ENCODE data around the gene SFN.
"Not testable (repeated sequence)": the region's sequence is repeated elsewhere in the genome, so short reads cannot be mapped to it uniquely, and the experiment has no call there.

Gene SFN

GRCh38 chr1:26877326-26877725 lies 14.4 kb downstream of the SFN start:
- TF ChIP-seq, protein P1, sequence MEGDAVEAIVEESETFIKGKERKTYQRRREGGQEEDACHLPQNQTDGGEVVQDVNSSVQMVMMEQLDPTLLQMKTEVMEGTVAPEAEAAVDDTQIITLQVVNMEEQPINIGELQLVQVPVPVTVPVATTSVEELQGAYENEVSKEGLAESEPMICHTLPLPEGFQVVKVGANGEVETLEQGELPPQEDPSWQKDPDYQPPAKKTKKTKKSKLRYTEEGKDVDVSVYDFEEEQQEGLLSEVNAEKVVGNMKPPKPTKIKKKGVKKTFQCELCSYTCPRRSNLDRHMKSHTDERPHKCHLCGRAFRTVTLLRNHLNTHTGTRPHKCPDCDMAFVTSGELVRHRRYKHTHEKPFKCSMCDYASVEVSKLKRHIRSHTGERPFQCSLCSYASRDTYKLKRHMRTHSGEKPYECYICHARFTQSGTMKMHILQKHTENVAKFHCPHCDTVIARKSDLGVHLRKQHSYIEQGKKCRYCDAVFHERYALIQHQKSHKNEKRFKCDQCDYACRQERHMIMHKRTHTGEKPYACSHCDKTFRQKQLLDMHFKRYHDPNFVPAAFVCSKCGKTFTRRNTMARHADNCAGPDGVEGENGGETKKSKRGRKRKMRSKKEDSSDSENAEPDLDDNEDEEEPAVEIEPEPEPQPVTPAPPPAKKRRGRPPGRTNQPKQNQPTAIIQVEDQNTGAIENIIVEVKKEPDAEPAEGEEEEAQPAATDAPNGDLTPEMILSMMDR (IDR thresholded peaks at IDR 0.05; ENCODE audit: low read depth, low read length), result no peak
- DNase-seq (ENCODE audit: extremely low read depth, low read depth), result no peak

DNA sequence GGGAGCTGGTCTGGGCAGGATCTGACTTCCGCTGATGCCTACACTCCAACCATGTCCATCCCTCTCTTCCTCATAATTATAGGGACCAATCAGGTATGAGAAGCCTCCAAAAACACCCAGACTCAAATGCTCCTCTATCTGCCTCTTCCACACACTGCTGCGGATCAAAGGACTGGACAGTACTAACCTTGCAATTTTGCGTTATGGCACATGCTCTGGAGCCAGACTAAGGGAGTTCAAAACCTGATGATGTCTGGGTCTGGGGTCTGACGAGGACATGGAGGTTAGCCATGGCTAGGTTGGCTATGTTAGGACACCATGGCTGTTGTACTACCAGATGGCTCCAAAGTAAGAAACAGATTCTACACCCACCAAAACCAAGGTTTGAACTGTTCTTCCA lies 16.8 kb downstream of the SFN start:
- TF ChIP-seq, protein P1 (IDR thresholded peaks at IDR 0.05; ENCODE audit: low read depth, low read length), result no peak
- no peak for DNase-seq (ENCODE audit: extremely low read depth, low read depth)

DNA sequence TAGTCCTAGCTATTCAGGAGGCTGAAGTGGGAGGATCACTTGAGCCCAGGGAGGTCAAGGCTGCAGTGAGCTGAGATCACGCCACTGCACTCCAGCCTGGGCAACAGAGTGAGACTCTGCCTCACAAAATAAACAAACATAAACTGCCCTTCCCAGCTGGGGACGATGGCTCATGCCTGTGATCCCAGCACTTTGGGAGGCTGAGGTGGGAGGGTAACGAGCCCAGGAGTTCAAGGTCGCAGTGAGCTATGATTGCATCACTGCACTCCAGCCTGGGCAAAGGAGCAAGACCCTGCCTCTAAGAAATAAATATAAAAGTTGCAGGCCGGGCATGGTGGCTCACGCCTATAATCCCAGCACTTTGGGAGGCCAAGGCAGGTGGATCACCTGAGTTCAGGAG lies 18.7 kb downstream of the SFN start:
- not testable (repeated sequence) for DNase-seq (ENCODE audit: extremely low read depth, low read depth)

DNA sequence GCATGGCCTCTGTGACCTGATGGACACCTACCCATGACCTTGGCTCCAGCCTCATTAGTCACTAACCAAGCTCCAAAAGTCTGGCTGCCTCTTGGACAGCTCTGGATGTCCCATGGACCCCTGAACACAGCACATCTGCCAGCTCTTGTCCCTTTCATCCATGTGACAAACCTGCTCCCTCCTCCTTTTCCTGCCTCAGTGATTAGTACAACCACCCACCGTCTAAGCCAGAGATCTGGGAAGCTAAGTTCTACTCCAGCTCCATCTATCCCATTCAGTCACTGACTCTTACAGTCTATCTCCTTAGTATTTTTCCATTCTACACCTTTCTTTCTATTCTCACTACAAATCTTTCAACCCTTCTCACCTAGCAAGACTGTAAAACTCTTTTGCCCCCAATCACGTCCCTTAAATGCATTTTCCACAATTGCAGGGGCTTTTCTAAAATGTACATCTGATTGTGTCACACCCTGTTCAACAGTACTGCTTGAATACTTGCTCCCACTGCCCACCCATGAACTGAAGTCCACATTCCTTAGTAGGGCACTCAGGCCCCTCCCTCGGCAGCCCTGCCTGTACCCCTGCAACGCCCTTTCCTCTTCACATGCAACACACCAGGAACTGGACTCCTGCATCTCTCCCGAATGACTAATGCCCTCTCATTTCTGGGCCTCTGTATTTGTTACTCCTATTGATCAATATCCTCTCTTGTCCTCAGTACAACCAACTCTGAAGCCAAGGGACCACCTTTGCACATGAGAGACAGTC lies 19.9 kb downstream of the SFN start:
- TF ChIP-seq, protein P1 (IDR thresholded peaks at IDR 0.05; ENCODE audit: low read depth, low read length), result no peak
- DNase-seq (ENCODE audit: extremely low read depth, low read depth), result no peak

GRCh38 chr1:26887125-26887524 lies 24.2 kb downstream of the SFN start:
- no peak for DNase-seq (ENCODE audit: extremely low read depth, low read depth)
- TF ChIP-seq, protein P1 (IDR thresholded peaks at IDR 0.05; ENCODE audit: low read depth, low read length), result peak; percentile 46

DNA sequence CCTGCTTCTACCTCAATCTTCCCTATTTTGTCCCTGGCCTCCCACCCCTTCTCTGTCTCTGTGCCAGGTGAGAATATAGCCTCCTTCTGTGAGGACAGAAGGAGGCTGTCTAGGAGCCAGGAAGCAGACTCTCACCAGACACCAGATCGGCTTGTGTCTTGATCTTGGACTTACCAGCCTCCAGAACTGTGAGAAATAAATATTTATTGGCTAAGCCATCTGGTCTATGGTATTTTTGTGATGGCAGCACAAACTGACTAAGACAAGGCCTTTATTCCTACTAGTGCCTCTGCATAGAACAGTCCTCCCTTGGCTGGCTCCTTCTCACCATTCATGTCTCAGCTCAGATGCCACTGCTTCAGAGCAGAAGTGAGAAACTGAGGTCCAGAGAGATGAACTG lies 25.3 kb downstream of the SFN start:
- TF ChIP-seq, protein P1 (IDR thresholded peaks at IDR 0.05; ENCODE audit: low read depth, low read length), result no peak
- no peak for DNase-seq (ENCODE audit: extremely low read depth, low read depth)

- TF ChIP-seq, protein P1 (IDR thresholded peaks at IDR 0.05; ENCODE audit: low read depth, low read length), result no peak
- no peak for DNase-seq (ENCODE audit: extremely low read depth, low read depth)
Observed at GRCh38 chr1:26889551-26890466, 26.9 kb downstream of the SFN start, which contains the start of gene GPN2. GPN2 (minus strand) TSS chr1:26890283; CDS start chr1:26890096, 187 bp downstream.

Data from AG09319 (cell line).